Measurements from ENCODE around the gene ARNT2. TPM values are rescaled to one million over a fixed set of nuclear protein-coding genes. Genes with fewer than 3 reads are reported as not detected.

ARNT2 gene
- total and polyA plus RNA-seq, 2 experiments from 2014 or later, result 4.6 to 11.6 TPM

GRCh38 chr15:80639168-80639555 is 235.0 kb downstream of the ARNT2 start (continued):
- no peak for TF ChIP-seq CTCF (conservative IDR thresholded peaks at IDR 0.05; ENCODE audit: low read depth in 2 of 2)
- no peak for TF ChIP-seq ZNF462 (CRISPR knock-in tag; IDR thresholded peaks at IDR 0.05)
- no peak for TF ChIP-seq ZNF114 (CRISPR knock-in tag; IDR thresholded peaks at IDR 0.05)
- no peak for TF ChIP-seq NANOG (IDR thresholded peaks at IDR 0.05; ENCODE audit: borderline replicate concordance)
- no peak for TF ChIP-seq EZH2phosphoT487 (IDR thresholded peaks at IDR 0.05; ENCODE audit: unreplicated experiment)

GRCh38 chr15:80640531-80641121 is 236.4 kb downstream of the ARNT2 start:
- Histone ChIP-seq H3K27ac (ENCODE audit: low read depth) (no peak overlapping the region), H3K4me1 (ENCODE audit: insufficient read depth) (no peaks in the 10 kb centered on the region), H3F3A (replicated peaks; ENCODE audit: low read depth) (no peaks in the 10 kb centered on the region), H3K36me3 (ENCODE audit: insufficient read depth) (0 out of 2 replicates have a peak, but pooled peaks cover under 1% of the 10 kb centered on the region), H3K4me3 (no peak overlapping the region), H3K27me3 (ENCODE audit: insufficient read depth) (no peaks in the 10 kb centered on the region), H3K4me2 (no peak overlapping the region), H3K79me2 (replicated peaks; ENCODE audit: insufficient read depth) (no peaks in the 10 kb centered on the region), H2AFZ (no peak overlapping the region), H4K20me1 (replicated peaks; ENCODE audit: insufficient read depth) (no peaks in the 10 kb centered on the region), H3K9me2 (ENCODE audit: insufficient read depth) (no peaks in the 10 kb centered on the region; the same call in 1 of the 2 replicates)
- Mint-ChIP-seq H3K27ac (no peak overlapping the region), H3K4me3 (no peak overlapping the region), H3K4me1 (no peaks in the 10 kb centered on the region), H3K27me3 (ENCODE audit: insufficient read depth, low read depth, poor library complexity) (peaks cover 6% of the 10 kb centered on the region), H3K36me3 (ENCODE audit: low read depth) (peaks cover 8% of the 10 kb centered on the region; the same call in 2 of the 3 replicates), H3K9me3 (peaks cover 16% of the 10 kb centered on the region)
- DNase-seq (ENCODE audit: low spot score) (no peak), ATAC-seq (no peak)
- TF ChIP-seq CTCF (conservative IDR thresholded peaks at IDR 0.05; ENCODE audit: low read depth in 2 of 2), result no peak
- no peak for TF ChIP-seq CREB1 (CRISPR knock-in tag; IDR thresholded peaks at IDR 0.05; ENCODE audit: low read depth)
- TF ChIP-seq EZH2 (IDR thresholded peaks at IDR 0.05; ENCODE audit: low read depth, unreplicated experiment), result no peak
